ENCODE data around the gene LGALS1.

- no peak for TF ChIP-seq ZNF274 (IDR thresholded peaks at IDR 0.05; ENCODE audit: low read depth, low read length)
- TF ChIP-seq POLR2AphosphoS5 (IDR thresholded peaks at IDR 0.05; ENCODE audit: low read depth, low read length): peak; percentile 87
- TF ChIP-seq, protein P1, sequence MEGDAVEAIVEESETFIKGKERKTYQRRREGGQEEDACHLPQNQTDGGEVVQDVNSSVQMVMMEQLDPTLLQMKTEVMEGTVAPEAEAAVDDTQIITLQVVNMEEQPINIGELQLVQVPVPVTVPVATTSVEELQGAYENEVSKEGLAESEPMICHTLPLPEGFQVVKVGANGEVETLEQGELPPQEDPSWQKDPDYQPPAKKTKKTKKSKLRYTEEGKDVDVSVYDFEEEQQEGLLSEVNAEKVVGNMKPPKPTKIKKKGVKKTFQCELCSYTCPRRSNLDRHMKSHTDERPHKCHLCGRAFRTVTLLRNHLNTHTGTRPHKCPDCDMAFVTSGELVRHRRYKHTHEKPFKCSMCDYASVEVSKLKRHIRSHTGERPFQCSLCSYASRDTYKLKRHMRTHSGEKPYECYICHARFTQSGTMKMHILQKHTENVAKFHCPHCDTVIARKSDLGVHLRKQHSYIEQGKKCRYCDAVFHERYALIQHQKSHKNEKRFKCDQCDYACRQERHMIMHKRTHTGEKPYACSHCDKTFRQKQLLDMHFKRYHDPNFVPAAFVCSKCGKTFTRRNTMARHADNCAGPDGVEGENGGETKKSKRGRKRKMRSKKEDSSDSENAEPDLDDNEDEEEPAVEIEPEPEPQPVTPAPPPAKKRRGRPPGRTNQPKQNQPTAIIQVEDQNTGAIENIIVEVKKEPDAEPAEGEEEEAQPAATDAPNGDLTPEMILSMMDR (IDR thresholded peaks at IDR 0.05 in 2 of 3, conservative IDR thresholded peaks at IDR 0.05 in 1 of 3; ENCODE audit: borderline replicate concordance in 1 of 3, insufficient read depth in 1 of 3, low read depth in 2 of 3, low read length in 2 of 3): 0 out of 6 replicates have a peak, but pooled peaks of 1 of the 3 experiments have one; percentile 11
- no peak for TF ChIP-seq TCF7L2 (IDR thresholded peaks at IDR 0.05; ENCODE audit: borderline replicate concordance, extremely low read depth, insufficient read depth, insufficient read length)
- TF ChIP-seq POLR2A (IDR thresholded peaks at IDR 0.05; ENCODE audit: borderline replicate concordance, extremely low read depth, insufficient read depth, insufficient read length): peak; percentile 73
- no peak for TF ChIP-seq EZH2 (IDR thresholded peaks at IDR 0.05)
Observed at GRCh38 chr22:37674951-37675929, at the start of gene LGALS1.

Measured in HCT116 (cell line).